Testis (tissue), 3 donors: ENCODE measurements around the gene KPNB1. TPM values are rescaled to one million over a fixed set of nuclear protein-coding genes. Genes with fewer than 3 reads are reported as not detected.
A peak's percentile ranks its signal among the peaks of the same experiment; 100 is the strongest.

ENCODE experiments used
- DNase-seq: peaks from one replicate; pipeline ENCODE4 v3.0.0-alpha.2; 2019
- H3K27ac ChIP-seq, 2 donors: fragments of 200-600 bp; sonication (generic); one replicate each; pipeline ENCODE4 v1.5.1; 2019
- H3K27me3 ChIP-seq: fragments of 200-600 bp; sonication (generic); one replicate; pipeline ENCODE4 v1.5.1; 2019
- H3K36me3 ChIP-seq: fragments of 200-600 bp; sonication (generic); one replicate; pipeline ENCODE4 v1.5.1; 2017; ENCODE audit warnings: low read depth; ENCODE audit errors: missing control alignments
- H3K4me1 ChIP-seq: fragments of 200-600 bp; sonication (generic); one replicate; pipeline ENCODE4 v1.5.1; 2019
- H3K4me3 ChIP-seq, 2 donors: fragments of 200-600 bp; sonication (generic); one replicate each; pipeline ENCODE4 v1.5.1; 2017 to 2019
- H3K9me3 ChIP-seq: fragments of 200-600 bp; sonication (generic); one replicate; pipeline ENCODE4 v1.5.1; 2017
- POLR2A ChIP-seq: fragments of 450-650 bp; IDR thresholded peaks from one replicate; pipeline ENCODE4 v1.6.1; 2017; ENCODE audit warnings: antibody characterized with exemption, mild to moderate bottlenecking, moderate library complexity
- WGBS, 2 donors: methylation state at CpG; one replicate each; pipeline ENCODE4 v1.1.5; 2018; 5-methylcytosine and 5-hydroxymethylcytosine counted together
- intact Hi-C: fragments of 100-400 bp; cut with DNase I; formaldehyde crosslinking; loops from one replicate; pipeline ENCODE4 v1.15.1; 2023; ENCODE audit warnings: low total_unique reads
- polyA plus RNA-seq: library from polyadenylated mRNA; stranded (reverse); fragments of 350-450 nt; fragmentation: Illumina TruSeq; extraction: RNeasy Lipid Tissue Mini Kit (QIAGEN cat#74804); gene quantifications from one replicate; pipeline ENCODE4 v1.2.3, GENCODE V29; 2014; ENCODE audit warnings: low read depth, low replicate concordance; ENCODE audit not compliant: insufficient read depth
- total RNA-seq, 2 donors: library from RNA; depleted of rRNA; stranded (reverse); fragments of >200 nt; gene quantifications; one replicate each; pipeline ENCODE4 v1.2.3, GENCODE V29; 2016
- TF ChIP-seq, protein P1 (sequence below), 3 experiments: fragments of 450-650 bp in 2 of 3; fragments of 200-600 bp in 1 of 3; sonication (generic) in 1 of 3; IDR thresholded peaks; one replicate each; pipeline ENCODE4 v1.5.1; 2016 to 2019; ENCODE audit warnings: antibody characterized with exemption in 3 of 3, mild to moderate bottlenecking in 2 of 3, moderate library complexity in 1 of 3

The KPNB1 gene
- total and polyA plus RNA-seq, 3 donors from 2014 or later = 262 to 391 (median 299) TPM

DNA sequence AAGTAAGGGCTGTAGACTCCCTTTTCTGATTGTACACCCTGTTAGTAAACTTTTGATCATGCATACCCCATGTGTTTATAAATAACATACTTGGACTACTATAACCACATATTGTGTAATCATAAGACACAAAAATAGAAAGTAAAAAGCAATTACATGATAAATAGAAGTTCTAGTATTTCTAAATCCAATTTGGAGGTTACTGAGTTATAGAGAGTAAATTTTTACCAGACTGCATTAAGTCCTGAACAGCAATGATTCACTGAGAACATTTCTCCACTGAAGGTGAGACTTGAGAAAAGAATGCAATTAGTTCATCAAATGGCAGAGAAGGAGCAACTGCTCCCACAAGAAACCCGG lies 36.5 kb downstream of the KPNB1 start:
- H3K27me3 ChIP-seq = no peaks in the 10 kb centered on the region
- peaks cover 8% of the 10 kb centered on the region for H3K4me1 ChIP-seq
- WGBS, 2 donors = 83 to 100% methylated on average over 1 of the region's 1 CpG
- H3K4me3 ChIP-seq = no peak overlapping the region
- intact Hi-C loops = no loop called here
- no peaks in the 10 kb centered on the region for H3K36me3 ChIP-seq
- no peak for TF ChIP-seq POLR2A
- TF ChIP-seq, protein P1, sequence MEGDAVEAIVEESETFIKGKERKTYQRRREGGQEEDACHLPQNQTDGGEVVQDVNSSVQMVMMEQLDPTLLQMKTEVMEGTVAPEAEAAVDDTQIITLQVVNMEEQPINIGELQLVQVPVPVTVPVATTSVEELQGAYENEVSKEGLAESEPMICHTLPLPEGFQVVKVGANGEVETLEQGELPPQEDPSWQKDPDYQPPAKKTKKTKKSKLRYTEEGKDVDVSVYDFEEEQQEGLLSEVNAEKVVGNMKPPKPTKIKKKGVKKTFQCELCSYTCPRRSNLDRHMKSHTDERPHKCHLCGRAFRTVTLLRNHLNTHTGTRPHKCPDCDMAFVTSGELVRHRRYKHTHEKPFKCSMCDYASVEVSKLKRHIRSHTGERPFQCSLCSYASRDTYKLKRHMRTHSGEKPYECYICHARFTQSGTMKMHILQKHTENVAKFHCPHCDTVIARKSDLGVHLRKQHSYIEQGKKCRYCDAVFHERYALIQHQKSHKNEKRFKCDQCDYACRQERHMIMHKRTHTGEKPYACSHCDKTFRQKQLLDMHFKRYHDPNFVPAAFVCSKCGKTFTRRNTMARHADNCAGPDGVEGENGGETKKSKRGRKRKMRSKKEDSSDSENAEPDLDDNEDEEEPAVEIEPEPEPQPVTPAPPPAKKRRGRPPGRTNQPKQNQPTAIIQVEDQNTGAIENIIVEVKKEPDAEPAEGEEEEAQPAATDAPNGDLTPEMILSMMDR (IDR thresholded peaks at IDR 0.05) = no peak
- H3K9me3 ChIP-seq = no peaks in the 10 kb centered on the region
- H3K27ac ChIP-seq = peak overlapping the region in 1 of 2 donors; percentile 15
- no peak for DNase-seq

DNA sequence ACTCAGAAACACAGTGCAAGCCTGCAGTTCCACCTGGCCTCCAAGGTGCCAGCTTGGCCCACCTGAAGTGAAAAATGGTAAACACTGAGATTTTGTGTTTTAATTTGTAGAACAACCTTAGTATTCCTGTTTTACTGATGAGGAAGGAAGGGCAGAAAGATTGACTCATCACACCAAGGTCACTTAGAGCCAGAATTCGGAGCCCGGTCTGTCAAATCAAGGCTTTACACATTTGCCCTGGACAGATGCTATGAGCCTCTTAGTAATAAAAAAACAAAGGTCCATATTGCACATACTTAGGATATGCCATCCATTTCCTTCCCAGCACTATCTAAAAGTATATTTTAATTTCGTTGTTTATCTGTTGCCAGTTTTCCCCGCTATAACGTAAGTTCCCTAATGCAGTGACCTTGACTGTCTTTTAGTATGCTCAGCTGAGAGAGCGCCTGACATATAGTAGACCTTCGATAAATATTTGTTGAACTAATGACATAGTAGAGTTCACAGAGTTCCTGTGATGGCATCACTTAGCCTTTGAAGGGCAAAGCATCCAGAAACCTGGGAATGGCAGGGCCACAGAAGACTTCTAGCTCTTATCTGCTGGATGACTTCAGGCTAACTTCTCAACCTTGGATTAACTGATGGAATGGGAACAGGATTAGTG lies 37.1 kb downstream of the KPNB1 start:
- TF ChIP-seq, protein P1 (IDR thresholded peaks at IDR 0.05) = no peak
- TF ChIP-seq POLR2A = no peak
- Histone ChIP-seq H3K4me1 (peaks cover 8% of the 10 kb centered on the region), H3K36me3 (no peaks in the 10 kb centered on the region), H3K27ac (peak overlapping the region in 1 of 2 donors; percentile 15), H3K4me3 (no peak overlapping the region), H3K9me3 (no peaks in the 10 kb centered on the region), H3K27me3 (no peaks in the 10 kb centered on the region)
- no peak for DNase-seq
- WGBS, 2 donors = 58 to 63% methylated on average over 7 of the region's 7 CpGs
- intact Hi-C loops = no loop called here

DNA sequence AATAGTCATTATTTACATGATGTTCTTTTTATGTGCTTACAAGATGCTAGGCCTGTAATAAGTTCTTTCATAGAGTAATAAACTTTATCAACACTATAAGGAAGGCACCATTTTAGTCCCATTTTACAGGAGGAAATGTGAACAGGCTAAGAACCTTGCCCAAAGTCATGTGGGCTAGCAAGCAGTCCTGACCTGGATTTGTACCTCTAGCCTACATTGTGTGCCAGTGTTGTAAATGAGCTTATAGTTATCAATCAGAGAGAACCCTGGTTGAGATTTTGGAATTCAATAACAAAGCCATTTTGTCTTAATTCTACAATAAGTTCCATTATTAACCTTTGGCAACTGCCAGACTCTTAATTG lies 37.6 kb downstream of the KPNB1 start:
- Histone ChIP-seq H3K4me1 (peaks cover 8% of the 10 kb centered on the region), H3K27ac (no peak overlapping the region), H3K27me3 (no peaks in the 10 kb centered on the region), H3K4me3 (no peak overlapping the region), H3K36me3 (no peaks in the 10 kb centered on the region), H3K9me3 (no peaks in the 10 kb centered on the region)
- no peak for DNase-seq
- intact Hi-C loops = no loop called here
- TF ChIP-seq POLR2A = no peak
- TF ChIP-seq, protein P1 (IDR thresholded peaks at IDR 0.05) = no peak

DNA sequence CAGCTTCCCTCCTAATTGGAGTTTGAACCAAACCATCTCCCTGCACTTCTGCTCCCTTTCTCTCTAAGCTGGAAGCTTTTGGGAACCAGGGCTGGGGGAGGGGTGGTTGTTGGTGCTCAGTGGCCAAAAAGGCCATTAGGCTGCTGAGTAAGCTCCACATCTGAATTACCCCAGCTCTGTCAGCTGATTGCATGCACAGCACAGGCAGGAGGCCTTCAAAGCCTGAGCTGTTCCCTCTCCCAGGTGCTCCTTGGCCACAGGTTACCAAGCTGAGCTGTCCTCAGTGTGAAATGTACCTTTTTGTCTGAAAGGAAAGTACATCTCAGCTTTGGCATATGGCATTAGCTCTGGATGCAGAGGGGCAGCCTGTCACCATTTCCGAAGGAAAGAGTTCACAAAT lies 38.0 kb downstream of the KPNB1 start:
- intact Hi-C loops = no loop called here
- Histone ChIP-seq H3K36me3 (no peaks in the 10 kb centered on the region), H3K27me3 (no peaks in the 10 kb centered on the region), H3K27ac (no peak overlapping the region), H3K4me3 (no peak overlapping the region), H3K9me3 (no peaks in the 10 kb centered on the region), H3K4me1 (peaks cover 9% of the 10 kb centered on the region)
- no peak for DNase-seq
- TF ChIP-seq POLR2A = no peak
- TF ChIP-seq, protein P1 (IDR thresholded peaks at IDR 0.05) = no peak
- WGBS, 2 donors = 64 to 68% methylated on average over 1 of the region's 1 CpG

DNA sequence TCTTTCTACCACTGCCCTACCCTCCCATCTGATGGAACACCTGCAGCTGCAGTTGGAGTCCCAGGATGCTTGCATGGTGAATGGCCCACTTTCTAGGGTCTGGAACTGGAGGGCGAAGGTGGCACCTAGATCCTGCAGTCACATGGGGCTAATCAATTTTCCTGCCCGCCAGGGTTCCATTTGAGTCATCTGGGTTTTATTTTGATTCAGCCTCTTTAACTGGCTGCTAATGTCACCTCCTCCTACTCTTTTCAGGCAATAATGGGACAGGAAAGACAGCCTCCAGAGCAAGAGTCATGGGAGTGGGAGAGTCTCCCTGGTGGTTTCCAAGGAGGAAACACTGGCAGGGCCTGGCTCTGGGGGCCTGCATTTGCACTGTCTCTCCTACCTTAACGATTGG lies 40.4 kb downstream of the KPNB1 start:
- no peak overlapping the region for H3K27ac ChIP-seq
- intact Hi-C loops = no loop called here
- WGBS, 2 donors = 66 to 73% methylated on average over 3 of the region's 3 CpGs

More for the DNA sequence above, 40.4 kb downstream of the KPNB1 start:
- Histone ChIP-seq H3K4me1 (peaks cover 15% of the 10 kb centered on the region), H3K27me3 (no peaks in the 10 kb centered on the region), H3K4me3 (no peak overlapping the region), H3K9me3 (no peaks in the 10 kb centered on the region), H3K36me3 (no peaks in the 10 kb centered on the region)
- TF ChIP-seq, protein P1 (IDR thresholded peaks at IDR 0.05) = no peak
- TF ChIP-seq POLR2A = no peak
- DNase-seq = no peak
